PC-9 (cell line): ENCODE results near the gene DHRS7B.

Experiments
- CTCF ChIP-seq: fragments of 200-600 bp; sonication (generic); conservative IDR thresholded peaks from 2 replicates; pipeline ENCODE4 v1.6.1; 2017; ENCODE audit warnings: mixed run types, antibody characterized with exemption, mild to moderate bottlenecking, moderate library complexity
- EZH2 ChIP-seq: fragments of 200-600 bp; sonication (generic); IDR thresholded peaks from 2 replicates; pipeline ENCODE4 v1.8.0; 2017; ENCODE audit warnings: antibody characterized with exemption, low read depth

DNA sequence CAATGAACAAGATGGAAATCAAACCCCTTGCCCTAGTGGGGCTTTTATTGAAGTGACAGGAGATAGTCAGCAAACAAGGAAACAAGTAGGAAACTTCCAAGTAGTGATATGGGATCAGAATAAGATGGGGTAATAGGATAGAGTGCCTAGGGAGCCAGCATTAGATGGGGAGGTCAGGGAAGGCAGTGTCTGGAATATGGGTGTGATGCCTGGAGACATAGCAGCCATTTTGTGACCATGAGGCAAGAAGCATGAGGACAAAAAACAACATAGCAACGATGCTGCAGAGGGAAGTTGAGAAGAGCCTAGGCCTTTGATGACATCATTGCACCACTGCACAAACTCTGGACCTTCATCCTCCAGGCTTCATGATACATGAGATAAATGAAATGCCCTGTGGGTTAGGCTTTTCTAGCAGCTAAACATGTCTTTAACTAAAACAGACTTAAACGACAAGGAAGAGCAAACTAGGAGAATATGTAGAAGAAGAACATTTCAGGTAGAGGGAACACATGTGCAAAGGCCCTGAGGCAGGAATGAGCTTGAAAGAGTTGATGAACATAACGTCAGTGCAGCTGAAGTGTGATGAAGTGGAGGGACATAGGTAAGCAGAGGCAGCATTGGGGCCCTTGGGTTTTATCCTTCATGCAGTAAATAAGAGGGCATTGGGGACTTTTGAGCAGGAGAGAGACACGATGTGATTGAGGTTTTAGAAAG lies 105.4 kb downstream of the DHRS7B start:
- TF ChIP-seq CTCF (no peak), EZH2 (no peak)
